ENCODE measurements around the gene SPATA13.

- no peak for TF ChIP-seq SIN3A (IDR thresholded peaks at IDR 0.05; ENCODE audit: borderline replicate concordance, insufficient read depth, low read length)
- TF ChIP-seq REST (IDR thresholded peaks at IDR 0.05; ENCODE audit: insufficient read depth in 1 of 2, low read depth in 2 of 2, low read length in 2 of 2): no peak
- TF ChIP-seq POLR2AphosphoS5 (IDR thresholded peaks at IDR 0.05; ENCODE audit: low read depth, low read length): no peak
- no peak for TF ChIP-seq TAF1 (IDR thresholded peaks at IDR 0.05; ENCODE audit: borderline replicate concordance, insufficient read depth, low read length)
- TF ChIP-seq FOXP2 (optimal IDR thresholded peaks at IDR 0.05; ENCODE audit: borderline replicate concordance, extremely low read depth, extremely low read length, insufficient read depth): no peak
Measured at GRCh38 chr13:24225062-24225461, 64.5 kb downstream of the SPATA13 start.

Measured in PFSK-1 (cell line).